HG02885 (cell line): ENCODE data around the gene SLC35F4.
"Not testable (repeated sequence)": the region's sequence is repeated elsewhere in the genome, so short reads cannot be mapped to it uniquely, and the experiment has no call there.

Source experiments
- ATAC-seq: cut with Tn5 transposase; IDR thresholded peaks from one replicate; pipeline ENCODE4 v1.9.1; 2021; ENCODE audit warnings: mild to moderate bottlenecking; ENCODE audit not compliant: unreplicated experiment, poor library complexity

Gene SLC35F4

GRCh38 chr14:57865403-57866198 lies at the start of gene SLC35F4:
Gene SLC35F4 (minus strand): TSS chr14:57866092.
- ATAC-seq, result no peak

DNA sequence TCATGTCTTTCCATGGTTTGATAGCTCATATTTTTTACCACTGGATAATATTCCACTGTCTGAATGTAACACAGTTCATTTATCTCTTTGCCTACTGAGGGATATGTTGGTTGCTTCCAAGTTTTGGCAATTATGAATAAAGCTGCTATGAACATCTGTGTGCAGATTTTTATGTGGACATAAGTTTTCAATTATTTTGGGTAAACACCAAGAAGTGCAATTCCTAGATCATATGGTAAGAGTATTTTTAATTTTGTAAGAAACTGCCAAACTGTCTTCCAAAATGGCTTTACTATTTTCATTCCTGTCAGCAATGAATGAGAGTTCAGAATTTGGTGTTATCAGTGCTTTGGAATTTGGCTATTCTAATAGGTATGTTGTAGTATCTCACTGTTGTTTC lies 43.7 kb upstream of the SLC35F4 start:
- ATAC-seq, result no peak

GRCh38 chr14:57903954-57904353 lies 38.1 kb upstream of the SLC35F4 start:
- no peak for ATAC-seq

DNA sequence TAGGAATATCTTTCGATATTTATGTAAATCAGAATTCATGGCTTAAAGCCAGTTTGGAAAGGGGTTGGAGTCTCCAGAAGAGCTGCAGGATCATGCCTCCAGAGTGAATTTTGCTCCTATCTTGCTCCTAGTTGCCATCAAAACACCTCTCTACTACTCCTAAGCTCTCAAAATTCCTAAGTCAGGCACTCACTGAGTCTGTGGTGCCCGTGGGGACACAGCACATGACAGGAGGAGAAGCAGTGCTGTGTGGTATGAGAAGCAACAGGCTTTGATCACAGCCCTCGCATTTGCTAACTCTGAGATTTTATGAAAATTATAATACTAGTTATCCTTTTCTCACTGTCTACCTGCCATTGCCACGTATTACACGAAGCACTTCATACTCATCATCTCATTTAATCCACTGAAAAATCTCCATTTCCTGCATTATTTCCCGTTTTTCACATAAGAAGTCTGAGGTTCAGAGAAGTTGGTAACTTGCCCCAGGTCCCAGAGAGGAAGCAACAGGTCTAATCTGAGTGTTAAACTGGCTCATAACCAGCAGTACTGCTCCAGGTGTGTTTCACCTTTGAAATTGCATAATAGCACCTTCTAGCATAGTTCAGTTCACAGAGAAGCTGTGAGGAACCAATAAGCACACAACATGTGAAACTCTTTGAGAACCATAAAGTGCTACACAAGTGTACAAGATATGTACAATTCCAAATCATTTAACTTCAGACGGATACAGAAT lies 33.1 kb upstream of the SLC35F4 start:
- no peak for ATAC-seq

- no peak for ATAC-seq
Measured at GRCh38 chr14:57897144-57897748, 31.4 kb upstream of the SLC35F4 start.

DNA sequence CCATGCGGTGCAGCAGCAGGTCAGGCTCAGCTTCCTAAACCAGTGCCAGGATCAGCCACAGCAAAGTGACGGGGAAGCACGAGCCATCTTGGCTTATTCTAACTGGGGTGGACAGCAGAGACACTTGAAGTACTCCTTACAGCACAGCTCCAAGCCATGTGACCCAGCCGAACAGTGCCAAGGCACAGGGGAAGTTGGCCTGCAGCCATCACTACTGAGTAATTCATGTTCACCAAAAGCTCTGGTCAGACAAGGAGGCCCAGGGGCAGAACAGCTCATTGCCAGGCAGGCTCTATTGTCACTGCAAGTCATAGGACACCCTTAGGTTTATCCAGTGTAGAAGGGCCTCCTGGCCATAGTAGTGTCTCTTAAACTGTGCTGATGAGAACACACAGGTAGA lies 23.4 kb upstream of the SLC35F4 start:
- ATAC-seq, result no peak

DNA sequence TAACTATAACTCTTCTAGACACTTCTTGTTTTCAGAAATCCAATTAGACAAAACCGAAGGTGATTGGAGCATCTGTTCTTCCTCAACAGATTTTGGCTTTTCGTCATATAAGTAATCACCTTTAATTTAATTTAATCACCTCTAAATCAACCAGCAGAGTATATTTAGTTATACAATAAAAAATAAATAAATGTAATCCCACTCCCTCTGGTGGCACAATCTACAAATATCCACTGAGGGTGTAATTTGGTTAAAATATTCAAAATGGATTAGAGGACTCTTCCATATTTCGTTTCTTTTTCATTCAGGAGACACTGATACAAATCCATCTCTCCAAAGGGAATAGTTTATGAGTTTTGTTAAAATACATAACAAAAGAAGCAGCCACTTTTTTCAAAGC lies 18.3 kb upstream of the SLC35F4 start:
- no peak for ATAC-seq

DNA sequence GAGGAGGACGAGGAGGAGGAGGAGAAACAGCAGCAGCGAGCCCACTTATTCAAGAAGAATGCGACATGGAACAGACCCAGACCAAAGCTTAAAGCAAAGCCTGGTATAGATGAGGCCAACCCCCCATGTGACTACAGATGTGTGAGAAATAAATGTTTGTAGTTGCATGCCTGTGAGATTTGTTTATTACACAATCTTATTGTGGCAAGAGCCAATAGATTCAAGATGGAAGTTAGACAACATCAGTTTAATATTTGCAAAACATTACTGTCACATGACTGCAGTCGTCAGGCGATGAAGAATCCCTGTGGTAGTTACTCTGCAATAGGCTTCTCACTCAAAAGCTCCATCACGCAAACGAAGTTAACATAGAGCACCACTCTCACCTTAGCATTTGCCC lies 17.2 kb upstream of the SLC35F4 start:
- no peak for ATAC-seq

DNA sequence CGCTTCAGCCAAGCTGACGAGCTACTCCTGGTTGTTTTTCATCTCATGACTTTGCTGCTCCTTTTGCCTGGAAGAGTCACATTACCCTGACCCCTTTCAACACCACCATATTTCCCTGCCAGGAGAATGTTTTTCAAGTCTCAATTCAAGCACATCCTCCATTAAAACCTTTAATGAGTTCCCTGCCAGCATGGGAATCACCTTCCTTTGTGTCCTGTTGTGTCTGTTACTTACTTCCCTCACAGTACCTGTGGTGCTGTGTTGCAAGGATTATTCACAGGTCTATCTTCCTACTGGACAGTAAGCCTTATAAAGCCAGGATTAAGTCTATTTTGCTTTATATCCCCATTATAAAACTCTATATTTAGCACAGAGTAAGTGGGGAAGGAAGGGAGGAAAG lies 13.6 kb upstream of the SLC35F4 start:
- ATAC-seq, result no peak

DNA sequence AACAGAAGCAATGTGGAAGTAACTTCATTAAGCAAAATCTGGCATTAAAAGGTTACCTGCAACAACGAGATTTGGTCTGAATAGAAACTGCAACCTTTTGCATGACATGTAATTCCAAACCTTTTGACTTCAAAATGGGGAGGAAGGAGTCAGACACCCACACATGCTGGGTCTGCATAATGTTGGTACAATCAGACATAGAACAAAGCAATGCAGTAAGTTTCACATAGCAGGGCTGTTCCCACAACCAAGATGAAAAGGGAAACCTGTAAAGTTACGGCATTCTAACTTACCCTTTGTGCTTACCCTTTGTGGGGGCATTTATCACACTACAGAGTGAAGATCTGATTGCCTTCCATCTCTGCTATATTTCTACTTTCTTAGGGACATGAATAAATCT lies 10.1 kb upstream of the SLC35F4 start:
- ATAC-seq, result no peak

DNA sequence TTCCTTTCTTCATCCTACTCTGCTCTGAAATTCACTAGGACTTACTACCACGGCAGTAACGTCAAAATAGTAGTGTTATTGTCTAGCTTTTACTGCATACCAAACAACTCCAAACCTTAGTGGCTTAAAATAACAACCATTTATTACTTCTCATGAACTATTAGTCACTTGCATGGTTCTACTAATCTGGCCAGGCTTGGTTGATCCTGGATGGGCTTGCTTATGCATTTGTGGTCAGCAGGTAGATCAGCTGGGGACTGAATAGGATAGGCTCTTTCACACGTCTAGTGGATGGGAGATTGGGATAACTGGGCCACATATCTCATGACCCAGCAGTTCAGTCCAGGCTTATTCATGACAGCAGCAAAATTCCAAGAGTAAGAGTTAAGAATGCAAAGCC lies 9.4 kb upstream of the SLC35F4 start:
- no peak for ATAC-seq

DNA sequence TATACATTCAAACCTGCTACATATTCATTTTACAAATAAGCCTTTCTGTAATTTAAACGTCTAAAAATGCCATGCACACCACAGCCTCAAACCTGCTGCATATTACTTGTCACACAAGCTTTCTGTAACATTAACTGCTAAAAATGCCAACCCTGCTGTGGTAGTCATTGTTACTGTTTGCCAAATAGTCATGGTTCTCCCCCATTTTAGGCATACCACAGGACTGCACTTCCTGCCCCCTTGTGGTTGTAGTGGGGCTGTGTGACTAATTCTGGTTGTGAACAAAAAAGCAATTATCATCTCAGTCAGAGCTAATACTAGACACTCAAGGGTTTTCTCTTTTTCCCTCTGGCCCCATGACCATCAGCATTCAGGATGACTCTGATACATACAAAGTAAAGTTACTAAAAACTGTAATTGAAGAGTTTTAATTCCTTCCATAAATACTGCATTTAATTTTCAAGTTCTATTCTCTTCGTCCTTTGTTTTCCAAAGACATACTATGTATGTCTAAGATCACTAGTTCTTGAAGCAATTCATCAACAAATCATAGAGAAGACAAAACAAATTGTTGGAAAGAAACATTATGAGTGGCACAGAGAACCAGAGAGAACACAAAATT lies 5.7 kb upstream of the SLC35F4 start:
- peak; percentile 87 for ATAC-seq

DNA sequence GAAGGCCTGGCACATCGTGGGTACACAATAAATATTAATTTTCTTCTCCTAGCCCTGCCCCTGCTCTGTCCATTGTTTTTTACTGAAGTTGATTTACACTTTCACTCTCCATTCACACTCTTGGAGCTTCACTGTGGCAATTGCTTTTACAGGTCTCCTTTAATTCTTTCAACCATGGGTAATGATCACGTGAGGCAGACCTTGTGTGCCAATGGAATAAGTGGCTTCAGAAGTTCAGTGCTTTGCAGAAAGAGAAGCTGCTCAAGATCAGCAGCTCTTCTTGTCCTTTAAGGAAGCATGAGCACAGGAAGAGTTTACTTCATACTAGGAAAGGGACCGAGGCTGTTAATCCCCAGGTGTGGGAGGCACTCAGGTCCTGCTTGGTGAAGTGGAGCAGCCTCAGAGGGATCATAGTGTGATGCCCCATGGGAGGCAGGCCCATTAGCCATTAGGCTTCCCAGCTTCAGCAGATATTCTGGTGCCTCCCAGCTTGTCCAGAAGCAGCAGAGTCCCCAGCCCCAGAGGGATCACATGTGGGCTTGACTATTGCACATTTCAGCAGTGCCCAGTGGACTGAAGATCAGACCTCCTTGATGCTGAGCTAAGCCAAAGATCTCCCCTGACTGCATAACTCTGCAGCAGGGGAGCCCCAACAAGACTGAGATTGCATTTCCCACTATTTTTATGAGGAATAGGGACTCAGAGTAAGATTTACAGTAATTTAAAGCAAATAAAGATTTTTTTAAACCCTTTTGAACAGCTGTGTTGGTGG lies 5.0 kb upstream of the SLC35F4 start:
- ATAC-seq, result no peak

- no peak for ATAC-seq
Measured at GRCh38 chr14:57869617-57870016, 3.7 kb upstream of the SLC35F4 start.

DNA sequence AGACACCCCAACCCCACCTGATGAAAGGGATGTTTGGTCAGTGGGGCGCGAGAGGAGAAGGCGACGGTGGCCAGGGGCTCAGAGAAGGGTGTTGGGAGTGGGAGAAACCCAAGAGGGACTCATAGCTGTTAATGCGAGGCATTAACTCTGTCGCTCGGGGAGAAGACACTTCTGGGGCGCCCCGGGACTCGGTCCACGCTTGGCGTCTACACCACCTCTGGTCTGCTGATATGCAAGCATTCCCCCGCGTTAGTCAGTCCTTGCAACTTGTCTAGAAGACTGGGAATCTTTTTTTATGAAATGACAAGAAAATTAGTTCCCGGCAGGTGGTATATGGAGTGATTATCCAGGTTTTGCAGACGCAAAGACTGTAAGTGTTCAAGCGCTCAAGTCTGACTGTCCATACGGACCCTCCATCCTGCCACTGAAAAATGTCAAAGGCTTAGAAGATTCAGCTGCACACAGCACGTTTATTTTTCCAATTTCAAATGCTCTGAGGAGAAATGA lies 360 bp upstream of the SLC35F4 start:
- no peak for ATAC-seq

- no peak for ATAC-seq
Measured at GRCh38 chr14:57865066-57865402, 858 bp downstream of the SLC35F4 start.

DNA sequence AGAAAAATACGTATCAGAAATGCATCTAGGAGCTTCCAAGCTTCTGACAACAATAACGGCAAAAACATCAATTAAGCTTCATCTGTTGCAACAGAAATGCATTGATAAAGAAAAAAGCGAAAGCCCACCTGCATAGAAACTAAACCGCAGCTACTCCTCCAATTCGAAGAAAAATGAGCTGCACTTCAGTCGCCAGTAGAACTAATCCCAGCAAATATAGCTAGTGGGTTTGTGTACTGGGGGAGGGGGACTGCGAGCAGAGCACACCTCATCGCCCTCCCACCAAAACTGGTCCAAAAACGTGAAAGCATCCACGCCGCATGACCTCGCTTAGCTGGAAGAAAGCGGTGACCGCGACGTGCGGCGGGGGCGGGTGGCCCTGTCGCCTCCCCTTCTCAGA lies 1.2 kb downstream of the SLC35F4 start:
- ATAC-seq, result no peak

- ATAC-seq, result no peak
Measured at GRCh38 chr14:57863471-57863870, 2.4 kb downstream of the SLC35F4 start.

DNA sequence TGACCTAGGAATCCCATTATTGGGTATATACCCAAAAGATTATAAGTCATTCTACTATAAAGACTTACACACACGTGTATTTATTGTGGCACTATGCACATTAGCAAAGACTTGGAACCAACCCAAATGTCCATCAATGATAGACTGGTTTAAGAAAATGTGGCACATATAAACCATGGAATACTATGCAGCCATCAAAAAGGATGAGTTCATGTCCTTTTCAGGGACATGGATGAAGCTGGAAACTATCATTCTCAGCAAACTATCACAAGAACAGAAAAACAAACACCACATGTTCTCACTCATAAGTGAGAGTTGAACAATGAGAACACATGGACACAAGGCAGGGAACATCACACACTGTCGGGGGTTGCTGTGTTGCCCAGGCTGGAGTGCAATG lies 10.2 kb downstream of the SLC35F4 start:
- ATAC-seq, result not testable (repeated sequence)

GRCh38 chr14:57854571-57854970 lies 11.3 kb downstream of the SLC35F4 start:
- ATAC-seq, result no peak
